WTC11 (cell line): Measurements from ENCODE around the gene PDE1C. TPM values are rescaled to one million over a fixed set of nuclear protein-coding genes. Genes with fewer than 3 reads are reported as not detected.

Experiments used
- ATAC-seq: fragments of 200-7000 bp; cut with Tn5 transposase; 2 replicates; pipeline ENCODE4 v1.10.0; 2021; ENCODE audit warnings: mild to moderate bottlenecking, moderate library complexity
- CTCF ChIA-PET: fragments of 300-600 bp; sonication (Branson Sonifier 250); formaldehyde crosslinking; loops from one replicate; lab custom pipeline; 2021; ENCODE audit warnings: antibody characterized with exemption; lab: Charles Lee
- POLR2A ChIA-PET: fragments of 350-600 bp; sonication (Branson Sonifier 250); formaldehyde crosslinking; loops from one replicate; lab custom pipeline; 2021; ENCODE audit warnings: antibody characterized with exemption; lab: Charles Lee
- DNase-seq: peaks from one replicate; pipeline ENCODE4 v3.0.0; 2021; ENCODE audit warnings: low spot score
- H3K27ac Mint-ChIP-seq: 2 replicates; pipeline ENCODE4 v1.8.0; 2021; ENCODE audit warnings: mixed read lengths
- H3K27me3 Mint-ChIP-seq: 2 replicates; pipeline ENCODE4 v1.8.0; 2021; ENCODE audit warnings: low read depth, mild to moderate bottlenecking, moderate library complexity, mixed read lengths
- H3K36me3 Mint-ChIP-seq: 2 replicates; pipeline ENCODE4 v1.8.0; 2021; ENCODE audit warnings: mixed read lengths
- H3K4me1 Mint-ChIP-seq: 2 replicates; pipeline ENCODE4 v1.8.0; 2022; ENCODE audit warnings: mixed read lengths
- H3K4me3 Mint-ChIP-seq: 2 replicates; pipeline ENCODE4 v1.8.0; 2021; ENCODE audit warnings: mild to moderate bottlenecking, moderate library complexity, mixed read lengths
- H3K9me3 Mint-ChIP-seq: 2 replicates; pipeline ENCODE4 v1.8.0; 2021; ENCODE audit warnings: mixed read lengths
- ATF1 ChIP-seq: sonication (generic); formaldehyde crosslinking; IDR thresholded peaks from 2 replicates; pipeline ENCODE4 v1.8.1; 2023; ENCODE audit warnings: mild to moderate bottlenecking, moderate library complexity, missing genetic modification reagents
- CREB1 ChIP-seq: sonication (generic); formaldehyde crosslinking; IDR thresholded peaks from 2 replicates; pipeline ENCODE4 v1.8.0; 2023; ENCODE audit warnings: mild to moderate bottlenecking, missing genetic modification reagents
- ESRRA ChIP-seq: sonication (generic); formaldehyde crosslinking; IDR thresholded peaks from 2 replicates; pipeline ENCODE4 v1.8.1; 2022; ENCODE audit warnings: mild to moderate bottlenecking, missing genetic modification reagents, borderline replicate concordance
- GTF2I ChIP-seq: fragments of 250-450 bp; sonication (Bioruptor Pico); conservative IDR thresholded peaks from 2 replicates; pipeline ENCODE4 v1.4.0; 2021; ENCODE audit warnings: mild to moderate bottlenecking
- ZNF317 ChIP-seq: sonication (generic); formaldehyde crosslinking; IDR thresholded peaks from 2 replicates; pipeline ENCODE4 v1.8.1; 2023; ENCODE audit warnings: low read depth, mild to moderate bottlenecking, moderate library complexity, missing genetic modification reagents, borderline replicate concordance
- total RNA-seq: library from RNA; stranded (reverse); gene quantifications from 3 replicates; pipeline ENCODE4 v1.2.3, GENCODE V29; 2021
- TF ChIP-seq, protein P1 (sequence below): sonication (generic); formaldehyde crosslinking; IDR thresholded peaks from 2 replicates; pipeline ENCODE4 v1.8.0; 2022; ENCODE audit warnings: mild to moderate bottlenecking, missing genetic modification reagents
- TF ChIP-seq, protein P2 (sequence below): fragments of 250-450 bp; sonication (Bioruptor Pico); IDR thresholded peaks from 2 replicates; pipeline ENCODE4 v1.8.0; 2021; ENCODE audit warnings: mild to moderate bottlenecking
- TF ChIP-seq, protein P3 (sequence below): fragments of 250-450 bp; sonication (Bioruptor Pico); IDR thresholded peaks from 2 replicates; pipeline ENCODE4 v1.9.0; 2021; ENCODE audit warnings: mild to moderate bottlenecking
- TF ChIP-seq, protein P4 (sequence below): fragments of 250-450 bp; sonication (Bioruptor Pico); IDR thresholded peaks from 2 replicates; pipeline ENCODE4 v2.1.2; 2022; ENCODE audit warnings: mild to moderate bottlenecking, moderate library complexity
- TF ChIP-seq, protein P5 (sequence below): sonication (generic); formaldehyde crosslinking; IDR thresholded peaks from 2 replicates; pipeline ENCODE4 v1.8.1; 2023; ENCODE audit warnings: mild to moderate bottlenecking, missing genetic modification reagents

Gene PDE1C
- total RNA-seq, 1 experiment from 2014 or later: 0.55 TPM

DNA sequence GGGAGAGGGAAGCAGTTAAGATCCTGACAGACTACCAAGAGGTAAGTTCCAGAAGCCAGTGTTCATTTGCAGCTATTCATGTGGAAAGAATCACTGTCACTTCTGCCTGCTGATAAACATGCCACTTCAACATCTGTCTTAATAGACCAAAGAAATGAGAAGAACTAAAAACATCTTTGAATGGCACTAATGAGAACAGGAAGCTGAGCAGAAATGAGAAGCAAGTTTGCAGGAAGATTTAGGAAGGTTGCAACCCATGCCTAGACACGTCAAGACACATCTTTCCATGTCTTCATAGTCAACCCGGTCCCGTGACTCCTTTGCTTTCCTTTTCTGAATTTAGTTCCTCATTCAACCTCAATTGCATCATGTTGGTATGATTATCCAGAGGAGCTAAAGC lies 180.0 kb downstream of the PDE1C start (continued):
- TF ChIP-seq, protein P1, sequence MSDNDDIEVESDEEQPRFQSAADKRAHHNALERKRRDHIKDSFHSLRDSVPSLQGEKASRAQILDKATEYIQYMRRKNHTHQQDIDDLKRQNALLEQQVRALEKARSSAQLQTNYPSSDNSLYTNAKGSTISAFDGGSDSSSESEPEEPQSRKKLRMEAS (CRISPR knock-in tag): no peak
- TF ChIP-seq, protein P2, sequence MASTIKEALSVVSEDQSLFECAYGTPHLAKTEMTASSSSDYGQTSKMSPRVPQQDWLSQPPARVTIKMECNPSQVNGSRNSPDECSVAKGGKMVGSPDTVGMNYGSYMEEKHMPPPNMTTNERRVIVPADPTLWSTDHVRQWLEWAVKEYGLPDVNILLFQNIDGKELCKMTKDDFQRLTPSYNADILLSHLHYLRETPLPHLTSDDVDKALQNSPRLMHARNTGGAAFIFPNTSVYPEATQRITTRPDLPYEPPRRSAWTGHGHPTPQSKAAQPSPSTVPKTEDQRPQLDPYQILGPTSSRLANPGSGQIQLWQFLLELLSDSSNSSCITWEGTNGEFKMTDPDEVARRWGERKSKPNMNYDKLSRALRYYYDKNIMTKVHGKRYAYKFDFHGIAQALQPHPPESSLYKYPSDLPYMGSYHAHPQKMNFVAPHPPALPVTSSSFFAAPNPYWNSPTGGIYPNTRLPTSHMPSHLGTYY (CRISPR knock-in tag): no peak
- TF ChIP-seq, protein P3, sequence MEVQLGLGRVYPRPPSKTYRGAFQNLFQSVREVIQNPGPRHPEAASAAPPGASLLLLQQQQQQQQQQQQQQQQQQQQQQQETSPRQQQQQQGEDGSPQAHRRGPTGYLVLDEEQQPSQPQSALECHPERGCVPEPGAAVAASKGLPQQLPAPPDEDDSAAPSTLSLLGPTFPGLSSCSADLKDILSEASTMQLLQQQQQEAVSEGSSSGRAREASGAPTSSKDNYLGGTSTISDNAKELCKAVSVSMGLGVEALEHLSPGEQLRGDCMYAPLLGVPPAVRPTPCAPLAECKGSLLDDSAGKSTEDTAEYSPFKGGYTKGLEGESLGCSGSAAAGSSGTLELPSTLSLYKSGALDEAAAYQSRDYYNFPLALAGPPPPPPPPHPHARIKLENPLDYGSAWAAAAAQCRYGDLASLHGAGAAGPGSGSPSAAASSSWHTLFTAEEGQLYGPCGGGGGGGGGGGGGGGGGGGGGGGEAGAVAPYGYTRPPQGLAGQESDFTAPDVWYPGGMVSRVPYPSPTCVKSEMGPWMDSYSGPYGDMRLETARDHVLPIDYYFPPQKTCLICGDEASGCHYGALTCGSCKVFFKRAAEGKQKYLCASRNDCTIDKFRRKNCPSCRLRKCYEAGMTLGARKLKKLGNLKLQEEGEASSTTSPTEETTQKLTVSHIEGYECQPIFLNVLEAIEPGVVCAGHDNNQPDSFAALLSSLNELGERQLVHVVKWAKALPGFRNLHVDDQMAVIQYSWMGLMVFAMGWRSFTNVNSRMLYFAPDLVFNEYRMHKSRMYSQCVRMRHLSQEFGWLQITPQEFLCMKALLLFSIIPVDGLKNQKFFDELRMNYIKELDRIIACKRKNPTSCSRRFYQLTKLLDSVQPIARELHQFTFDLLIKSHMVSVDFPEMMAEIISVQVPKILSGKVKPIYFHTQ (CRISPR knock-in tag): no peak
- TF ChIP-seq ATF1 (CRISPR knock-in tag): no peak

DNA sequence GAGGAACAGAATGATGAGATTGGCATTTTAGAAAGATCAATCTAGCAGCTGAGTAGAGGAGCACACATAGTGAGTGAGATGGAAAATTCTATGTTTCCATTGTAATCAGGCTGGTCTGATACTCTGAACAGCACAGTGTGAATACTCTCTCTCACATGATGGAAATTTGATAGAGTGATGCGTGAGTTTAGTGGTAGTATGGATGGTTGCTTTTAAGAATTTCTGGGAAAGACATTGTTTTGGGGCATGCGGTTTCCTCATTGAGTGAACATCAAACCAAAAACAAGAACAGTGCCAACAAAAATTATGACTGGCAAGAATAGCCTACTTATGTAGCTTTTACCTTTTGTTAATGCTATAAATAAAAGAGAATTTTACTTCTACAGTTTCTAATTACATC lies 183.2 kb downstream of the PDE1C start:
- Mint-ChIP-seq H3K27me3 (no peaks in the 10 kb centered on the region; the same call in 1 of the 2 replicates), H3K27ac (no peak overlapping the region), H3K9me3 (peaks cover 10% of the 10 kb centered on the region), H3K36me3 (no peaks in the 10 kb centered on the region), H3K4me3 (no peak overlapping the region), H3K4me1 (peaks cover 2% of the 10 kb centered on the region)
- POLR2A ChIA-PET: no interaction called here
- ATAC-seq (no peak), DNase-seq (no peak)
- TF ChIP-seq GTF2I (no peak), ZNF317 (CRISPR knock-in tag) (no peak), CREB1 (CRISPR knock-in tag) (no peak), ESRRA (CRISPR knock-in tag) (no peak)
- TF ChIP-seq, protein P3 (CRISPR knock-in tag): no peak
- TF ChIP-seq, protein P4, sequence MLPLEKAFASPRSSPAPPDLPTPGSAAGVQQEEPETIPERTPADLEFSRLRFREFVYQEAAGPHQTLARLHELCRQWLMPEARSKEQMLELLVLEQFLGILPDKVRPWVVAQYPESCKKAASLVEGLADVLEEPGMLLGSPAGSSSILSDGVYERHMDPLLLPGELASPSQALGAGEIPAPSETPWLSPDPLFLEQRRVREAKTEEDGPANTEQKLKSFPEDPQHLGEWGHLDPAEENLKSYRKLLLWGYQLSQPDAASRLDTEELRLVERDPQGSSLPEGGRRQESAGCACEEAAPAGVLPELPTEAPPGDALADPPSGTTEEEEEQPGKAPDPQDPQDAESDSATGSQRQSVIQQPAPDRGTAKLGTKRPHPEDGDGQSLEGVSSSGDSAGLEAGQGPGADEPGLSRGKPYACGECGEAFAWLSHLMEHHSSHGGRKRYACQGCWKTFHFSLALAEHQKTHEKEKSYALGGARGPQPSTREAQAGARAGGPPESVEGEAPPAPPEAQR: no peak
- CTCF ChIA-PET: no interaction called here

DNA sequence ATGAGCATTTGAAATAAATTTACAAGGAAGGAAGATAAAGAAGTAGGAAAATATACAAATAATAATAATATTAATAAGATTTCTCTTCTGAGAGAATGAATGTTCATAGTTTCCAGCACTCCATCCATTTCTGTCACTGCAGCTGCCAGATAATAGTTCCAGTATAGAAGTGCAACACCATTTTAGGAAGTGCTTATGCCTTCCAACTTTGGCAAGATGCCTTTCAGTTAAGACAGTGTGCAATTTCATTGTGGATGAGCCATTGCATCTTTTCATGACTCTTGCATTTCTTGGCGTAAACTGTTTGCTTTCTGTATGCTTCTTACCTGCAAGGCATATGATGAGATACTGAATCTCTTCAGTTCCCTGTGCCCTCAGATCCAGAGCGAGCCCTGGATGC lies 185.0 kb downstream of the PDE1C start:
- TF ChIP-seq, protein P5, sequence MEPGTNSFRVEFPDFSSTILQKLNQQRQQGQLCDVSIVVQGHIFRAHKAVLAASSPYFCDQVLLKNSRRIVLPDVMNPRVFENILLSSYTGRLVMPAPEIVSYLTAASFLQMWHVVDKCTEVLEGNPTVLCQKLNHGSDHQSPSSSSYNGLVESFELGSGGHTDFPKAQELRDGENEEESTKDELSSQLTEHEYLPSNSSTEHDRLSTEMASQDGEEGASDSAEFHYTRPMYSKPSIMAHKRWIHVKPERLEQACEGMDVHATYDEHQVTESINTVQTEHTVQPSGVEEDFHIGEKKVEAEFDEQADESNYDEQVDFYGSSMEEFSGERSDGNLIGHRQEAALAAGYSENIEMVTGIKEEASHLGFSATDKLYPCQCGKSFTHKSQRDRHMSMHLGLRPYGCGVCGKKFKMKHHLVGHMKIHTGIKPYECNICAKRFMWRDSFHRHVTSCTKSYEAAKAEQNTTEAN (CRISPR knock-in tag): no peak
- H3K4me3 Mint-ChIP-seq: no peak overlapping the region
- ATAC-seq: no peak
- ChIA-PET POLR2A (no interaction called here), CTCF (no interaction called here)
- no peak for DNase-seq
- peaks cover 10% of the 10 kb centered on the region for H3K9me3 Mint-ChIP-seq
- no peaks in the 10 kb centered on the region for H3K27me3 Mint-ChIP-seq
- peaks cover 7% of the 10 kb centered on the region for H3K4me1 Mint-ChIP-seq
- no peaks in the 10 kb centered on the region for H3K36me3 Mint-ChIP-seq
- no peak overlapping the region for H3K27ac Mint-ChIP-seq
